Right lobe of liver (tissue), 4 donors: ENCODE data around the gene PHKB.

Experiments
- POLR2A ChIP-seq: fragments of 450-650 bp; IDR thresholded peaks from one replicate; pipeline ENCODE4 v1.6.1; 2017; ENCODE audit warnings: antibody characterized with exemption, mild to moderate bottlenecking
- TF ChIP-seq, protein P1 (sequence below), 4 donors: fragments of 200-600 bp in 3 of 4; fragments of 450-650 bp in 1 of 4; IDR thresholded peaks; one replicate each; pipeline versions ENCODE4 v1.5.1 to v1.8.0; 2016 to 2022; ENCODE audit warnings: antibody characterized with exemption in 4 of 4, mild to moderate bottlenecking in 2 of 4
- donor health status: DM: no; HTN: no; CAD: no.
- donor health status: DM: no; HTN: no; CAD: no.
- donor health status: DM: no; HTN: yes; CAD: no.

DNA sequence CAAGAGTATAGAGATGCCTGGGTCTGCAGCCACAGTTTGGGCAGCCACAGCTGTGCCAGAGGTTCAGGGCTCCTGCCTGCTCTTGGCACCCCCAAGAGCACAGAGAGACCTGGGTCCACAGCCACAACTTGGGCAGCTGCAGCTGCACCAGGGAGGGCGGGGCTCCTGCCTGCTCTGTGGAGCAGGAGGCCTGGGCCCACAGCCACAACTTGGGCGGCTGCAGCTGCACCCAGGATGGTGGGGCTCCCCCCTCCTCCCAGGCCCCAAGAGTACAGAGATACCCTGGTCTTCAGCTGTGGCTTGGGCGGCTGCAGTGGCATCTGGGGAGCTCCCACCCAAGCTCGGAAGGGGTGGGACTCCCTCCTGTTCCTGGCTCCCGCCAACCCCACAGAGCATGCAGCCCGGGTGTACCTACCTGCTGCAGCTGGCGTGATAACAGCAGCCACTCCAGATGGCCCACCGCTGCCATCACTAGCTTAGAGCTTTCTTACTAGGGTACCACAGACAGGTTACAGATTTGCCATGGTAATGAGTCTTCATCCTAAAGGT is 72.7 kb downstream of the PHKB start:
- TF ChIP-seq, protein P1, sequence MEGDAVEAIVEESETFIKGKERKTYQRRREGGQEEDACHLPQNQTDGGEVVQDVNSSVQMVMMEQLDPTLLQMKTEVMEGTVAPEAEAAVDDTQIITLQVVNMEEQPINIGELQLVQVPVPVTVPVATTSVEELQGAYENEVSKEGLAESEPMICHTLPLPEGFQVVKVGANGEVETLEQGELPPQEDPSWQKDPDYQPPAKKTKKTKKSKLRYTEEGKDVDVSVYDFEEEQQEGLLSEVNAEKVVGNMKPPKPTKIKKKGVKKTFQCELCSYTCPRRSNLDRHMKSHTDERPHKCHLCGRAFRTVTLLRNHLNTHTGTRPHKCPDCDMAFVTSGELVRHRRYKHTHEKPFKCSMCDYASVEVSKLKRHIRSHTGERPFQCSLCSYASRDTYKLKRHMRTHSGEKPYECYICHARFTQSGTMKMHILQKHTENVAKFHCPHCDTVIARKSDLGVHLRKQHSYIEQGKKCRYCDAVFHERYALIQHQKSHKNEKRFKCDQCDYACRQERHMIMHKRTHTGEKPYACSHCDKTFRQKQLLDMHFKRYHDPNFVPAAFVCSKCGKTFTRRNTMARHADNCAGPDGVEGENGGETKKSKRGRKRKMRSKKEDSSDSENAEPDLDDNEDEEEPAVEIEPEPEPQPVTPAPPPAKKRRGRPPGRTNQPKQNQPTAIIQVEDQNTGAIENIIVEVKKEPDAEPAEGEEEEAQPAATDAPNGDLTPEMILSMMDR (IDR thresholded peaks at IDR 0.05): no peak
- TF ChIP-seq POLR2A: no peak
